ENCODE measurements around the gene BRME1. TPM values are rescaled to one million over a fixed set of nuclear protein-coding genes. Genes with fewer than 3 reads are reported as not detected.

The BRME1 gene
- total RNA-seq, 1 experiment from 2014 or later: 1.7 TPM

DNA sequence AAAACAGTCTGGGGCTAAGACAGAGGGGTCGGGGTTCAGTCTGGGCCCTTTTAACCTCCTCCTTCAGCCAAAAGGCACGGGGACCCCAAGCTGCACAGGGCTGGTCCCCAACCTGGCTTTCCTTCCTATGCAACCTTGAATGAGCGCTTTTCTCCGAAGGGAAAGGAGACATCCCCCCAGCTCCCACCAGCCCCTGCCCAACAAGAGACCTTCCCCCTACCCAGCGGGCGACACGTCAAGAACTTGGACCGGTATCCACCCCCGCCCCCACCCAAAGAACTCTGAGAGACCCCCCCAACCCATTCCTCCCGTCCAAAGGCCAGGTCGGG, 64.0 kb downstream of the BRME1 start:
- ChIA-PET RAD21 (ENCODE audit: low non-redundant PET in 1 of 2, low total read pairs in 2 of 2, uncharacterized antibody in 2 of 2, unreplicated experiment in 2 of 2) (interaction anchor here in 1 of 2 experiments (0.9 kb wide), 1 partner anchor 13 kb away, joined by 4 read pairs; no protein-coding TSS in a partner anchor), CTCF (interaction anchor here (1.2 kb wide), 1 partner anchor 217 kb away, joined by 3 read pairs; no protein-coding TSS in a partner anchor), POLR2A (interaction anchor here (1.5 to 4.6 kb wide), 4 partner anchors 10 to 20 kb away, joined by 7 to 64 read pairs (median 20); no protein-coding TSS in a partner anchor)
- no peaks in the 10 kb centered on the region for H3K9me3 ChIP-seq (ENCODE audit: control insufficient read depth in 1 of 2, insufficient read depth in 1 of 2, low read depth in 1 of 2, low read length in 2 of 2)
- peaks cover 60% of the 10 kb centered on the region for H3K79me2 ChIP-seq (ENCODE audit: insufficient read depth, low read length)
- peak overlapping the region; percentile 84 to 91 for H3K4me3 ChIP-seq (replicated peaks in 1 of 2; ENCODE audit: low read depth in 1 of 2, low read length in 2 of 2)
- no peaks in the 10 kb centered on the region for H3K9me2 ChIP-seq (ENCODE audit: insufficient read depth)
- intact Hi-C loops (cut with micrococcal nuclease): loop anchor here (5.0 kb wide), 1 partner anchor 45 kb away; the partner anchor contains the start of gene ZSWIM4
- H3K4me1 ChIP-seq (ENCODE audit: control insufficient read depth in 1 of 2, insufficient read depth in 2 of 2, low read length in 2 of 2): peaks cover 60 to 87% of the 10 kb centered on the region in 2 experiments
- peak overlapping the region; percentile 97 for H3K9ac ChIP-seq (ENCODE audit: low read length)
- peaks cover 12% of the 10 kb centered on the region; the same call in 1 of the 2 replicates for H4K20me1 ChIP-seq (ENCODE audit: insufficient read depth)
- H3K36me3 ChIP-seq (ENCODE audit: control insufficient read depth in 1 of 2, insufficient read depth in 2 of 2, low read length in 2 of 2): peaks cover 3 to 26% of the 10 kb centered on the region in 2 experiments; a peak in 2 of 4 replicates
- H3K27ac ChIP-seq (ENCODE audit: low read depth, low read length): peak overlapping the region; percentile 96
- DNase-seq (ENCODE audit: low read depth, low spot score) (no peak), ATAC-seq (no peak)
- no peaks in the 10 kb centered on the region for H3K27me3 ChIP-seq (ENCODE audit: insufficient read depth, low read length)
- TSS peak; percentile 80 for BruUV-seq (replicated peaks)
- peak overlapping the region; percentile 91 for H3K4me2 ChIP-seq (ENCODE audit: low read length)
- no peak overlapping the region for H2AFZ ChIP-seq (ENCODE audit: low read depth, low read length, poor library complexity, severe bottlenecking)
- TF ChIP-seq CEBPB (IDR thresholded peaks at IDR 0.05; ENCODE audit: low read depth) (no peak), EZH2phosphoT487 (IDR thresholded peaks at IDR 0.05; ENCODE audit: borderline replicate concordance) (no peak), JUND (IDR thresholded peaks at IDR 0.05) (no peak)

DNA sequence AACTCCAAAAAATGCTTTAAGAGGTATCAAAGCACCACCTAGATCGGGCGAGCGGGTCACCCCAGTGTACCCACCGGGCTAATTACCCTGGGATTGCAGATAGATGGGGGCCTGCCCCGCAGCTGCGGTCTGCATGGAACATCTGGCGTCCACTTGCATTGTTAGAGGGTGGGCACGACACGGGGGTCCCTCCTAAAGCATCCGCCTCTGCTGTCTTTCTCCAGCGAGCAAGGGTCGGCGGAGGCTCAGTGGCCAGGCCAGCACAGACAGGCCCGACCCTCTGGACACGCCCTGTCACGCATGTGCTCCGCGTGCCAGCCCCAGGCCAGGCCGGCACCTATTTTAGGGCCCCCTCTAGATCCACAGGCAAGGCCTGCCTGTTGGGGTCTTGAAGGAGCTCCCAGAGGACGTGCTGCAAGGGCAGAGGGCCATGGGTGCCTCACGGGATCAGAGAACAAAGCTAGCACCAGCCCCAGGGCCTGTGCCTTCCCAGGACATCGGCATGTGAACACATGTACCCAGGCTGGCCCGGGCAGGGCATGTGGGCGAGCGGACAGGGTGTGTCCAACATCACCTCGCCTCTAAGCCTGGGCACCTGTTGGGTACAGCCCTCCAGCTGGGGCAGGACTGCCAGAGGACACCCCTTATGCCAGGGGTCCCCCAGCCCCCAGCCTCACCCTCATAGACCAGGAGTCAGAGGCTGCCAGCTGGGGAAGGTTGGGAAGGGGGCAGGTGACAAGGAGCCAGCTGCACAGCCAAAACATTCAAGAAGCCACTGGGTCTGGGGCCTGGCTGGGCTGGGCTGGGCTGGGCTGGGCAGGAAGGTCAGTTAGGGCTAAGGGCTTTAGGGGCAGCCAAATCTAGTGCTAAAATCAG, 64.6 kb downstream of the BRME1 start:
- H3K4me2 ChIP-seq (ENCODE audit: low read length): peak overlapping the region; percentile 91
- peak overlapping the region; percentile 96 for H3K27ac ChIP-seq (ENCODE audit: low read depth, low read length)
- peaks cover 62 to 87% of the 10 kb centered on the region in 2 experiments for H3K4me1 ChIP-seq (ENCODE audit: control insufficient read depth in 1 of 2, insufficient read depth in 2 of 2, low read length in 2 of 2)
- DNase-seq (ENCODE audit: low read depth, low spot score) (no peak), ATAC-seq (no peak)
- H3K27me3 ChIP-seq (ENCODE audit: insufficient read depth, low read length): no peaks in the 10 kb centered on the region
- ChIA-PET CTCF (interaction anchor here (1.2 to 1.8 kb wide), 2 partner anchors 21 to 218 kb away, joined by 3 to 6 read pairs; no protein-coding TSS in a partner anchor), RAD21 (ENCODE audit: low non-redundant PET in 1 of 2, low total read pairs in 2 of 2, uncharacterized antibody in 2 of 2, unreplicated experiment in 2 of 2) (interaction anchor here in 1 of 2 experiments (0.6 to 0.9 kb wide), 2 partner anchors 13 to 94 kb away, joined by 3 to 4 read pairs; no protein-coding TSS in a partner anchor), POLR2A (interaction anchor here (1.5 to 4.6 kb wide), 4 partner anchors 10 to 21 kb away, joined by 7 to 64 read pairs (median 20); no protein-coding TSS in a partner anchor)
- no peak overlapping the region for H2AFZ ChIP-seq (ENCODE audit: low read depth, low read length, poor library complexity, severe bottlenecking)
- peaks cover 3 to 32% of the 10 kb centered on the region in 2 experiments; a peak in 2 of 4 replicates for H3K36me3 ChIP-seq (ENCODE audit: control insufficient read depth in 1 of 2, insufficient read depth in 2 of 2, low read length in 2 of 2)
- H3K79me2 ChIP-seq (ENCODE audit: insufficient read depth, low read length): peaks cover 66% of the 10 kb centered on the region
- intact Hi-C loops (cut with micrococcal nuclease): loop anchor here (5.0 kb wide), 1 partner anchor 44 kb away; the partner anchor contains the start of gene ZSWIM4
- peaks cover 12% of the 10 kb centered on the region; the same call in 1 of the 2 replicates for H4K20me1 ChIP-seq (ENCODE audit: insufficient read depth)
- H3K4me3 ChIP-seq (replicated peaks in 1 of 2; ENCODE audit: low read depth in 1 of 2, low read length in 2 of 2): peak overlapping the region; percentile 84 to 91
- no peaks in the 10 kb centered on the region for H3K9me3 ChIP-seq (ENCODE audit: control insufficient read depth in 1 of 2, insufficient read depth in 1 of 2, low read depth in 1 of 2, low read length in 2 of 2)
- H3K9me2 ChIP-seq (ENCODE audit: insufficient read depth): no peaks in the 10 kb centered on the region
- BruUV-seq (replicated peaks): TSS peak; percentile 54
- H3K9ac ChIP-seq (ENCODE audit: low read length): peak overlapping the region; percentile 97
- TF ChIP-seq ELF1 (IDR thresholded peaks at IDR 0.05; ENCODE audit: borderline replicate concordance, low read depth): no peak
- TF ChIP-seq ZFX (IDR thresholded peaks at IDR 0.05): peak; percentile 53
- TF ChIP-seq POLR2AphosphoS5 (IDR thresholded peaks at IDR 0.05; ENCODE audit: low read depth, low read length): 0 out of 2 replicates have a peak, but pooled peaks have one; percentile 4
- TF ChIP-seq TCF7L2 (IDR thresholded peaks at IDR 0.05; ENCODE audit: borderline replicate concordance, extremely low read depth, insufficient read depth, insufficient read length): peak; percentile 18
- no peak for TF ChIP-seq SRF (IDR thresholded peaks at IDR 0.05; ENCODE audit: low read depth)
